Vagina (tissue), 2 donors: ENCODE measurements around the gene SRRM1. TPM values are rescaled to one million over a fixed set of nuclear protein-coding genes. Genes with fewer than 3 reads are reported as not detected.
"Not testable (repeated sequence)": the region's sequence is repeated elsewhere in the genome, so short reads cannot be mapped to it uniquely, and the experiment has no call there.

Experiments used
- DNase-seq, 2 donors: peaks; one replicate each; pipeline ENCODE4 v3.0.0-alpha.2; 2017; ENCODE audit errors: extremely low spot score in 2 of 2
- H3K27ac ChIP-seq: fragments of 200-600 bp; sonication (generic); one replicate; pipeline ENCODE4 v1.5.1; 2019
- H3K27me3 ChIP-seq: fragments of 200-600 bp; sonication (generic); one replicate; pipeline ENCODE4 v1.5.1; 2019
- H3K36me3 ChIP-seq, 2 donors: fragments of 200-600 bp; sonication (generic); one replicate each; pipeline ENCODE4 v1.5.1; 2017 to 2019
- H3K4me1 ChIP-seq: fragments of 200-600 bp; sonication (generic); one replicate; pipeline ENCODE4 v1.5.1; 2019
- H3K4me3 ChIP-seq, 2 donors: fragments of 200-600 bp; sonication (generic); 1 replicate in 1 of 2; 2 replicates in 1 of 2; pipeline ENCODE4 v1.5.1; 2016 to 2019
- H3K9me3 ChIP-seq: fragments of 200-600 bp; sonication (generic); one replicate; pipeline ENCODE4 v1.5.1; 2019
- POLR2A ChIP-seq, 2 donors: fragments of 450-650 bp; IDR thresholded peaks; one replicate each; pipeline ENCODE4 v1.6.1; 2017; ENCODE audit warnings: antibody characterized with exemption in 2 of 2, mild to moderate bottlenecking in 2 of 2, moderate library complexity in 2 of 2
- POLR2AphosphoS5 ChIP-seq, 2 donors: sonication (generic); formaldehyde crosslinking; IDR thresholded peaks; one replicate each; pipeline ENCODE4 v1.9.0; 2017; ENCODE audit warnings: antibody characterized with exemption in 2 of 2, mild to moderate bottlenecking in 2 of 2, low read depth in 1 of 2; ENCODE audit not compliant: insufficient read depth in 1 of 2
- intact Hi-C: fragments of 100-400 bp; cut with DNase I; formaldehyde crosslinking; loops from one replicate; pipeline ENCODE4 v1.15.1; 2023
- total RNA-seq: library from RNA; depleted of rRNA; stranded (reverse); fragments of >200 nt; gene quantifications from one replicate; pipeline ENCODE4 v1.2.3, GENCODE V29; 2016
- TF ChIP-seq, protein P1 (sequence below), 3 experiments: fragments of 450-650 bp in 2 of 3; fragments of 200-600 bp in 1 of 3; sonication (generic) in 1 of 3; IDR thresholded peaks; one replicate each; pipeline ENCODE4 v1.5.1; 2017 to 2019; ENCODE audit warnings: antibody characterized with exemption in 3 of 3, mild to moderate bottlenecking in 2 of 3, moderate library complexity in 2 of 3

Gene SRRM1
- total RNA-seq, 1 donor from 2014 or later = 93.1 TPM

DNA sequence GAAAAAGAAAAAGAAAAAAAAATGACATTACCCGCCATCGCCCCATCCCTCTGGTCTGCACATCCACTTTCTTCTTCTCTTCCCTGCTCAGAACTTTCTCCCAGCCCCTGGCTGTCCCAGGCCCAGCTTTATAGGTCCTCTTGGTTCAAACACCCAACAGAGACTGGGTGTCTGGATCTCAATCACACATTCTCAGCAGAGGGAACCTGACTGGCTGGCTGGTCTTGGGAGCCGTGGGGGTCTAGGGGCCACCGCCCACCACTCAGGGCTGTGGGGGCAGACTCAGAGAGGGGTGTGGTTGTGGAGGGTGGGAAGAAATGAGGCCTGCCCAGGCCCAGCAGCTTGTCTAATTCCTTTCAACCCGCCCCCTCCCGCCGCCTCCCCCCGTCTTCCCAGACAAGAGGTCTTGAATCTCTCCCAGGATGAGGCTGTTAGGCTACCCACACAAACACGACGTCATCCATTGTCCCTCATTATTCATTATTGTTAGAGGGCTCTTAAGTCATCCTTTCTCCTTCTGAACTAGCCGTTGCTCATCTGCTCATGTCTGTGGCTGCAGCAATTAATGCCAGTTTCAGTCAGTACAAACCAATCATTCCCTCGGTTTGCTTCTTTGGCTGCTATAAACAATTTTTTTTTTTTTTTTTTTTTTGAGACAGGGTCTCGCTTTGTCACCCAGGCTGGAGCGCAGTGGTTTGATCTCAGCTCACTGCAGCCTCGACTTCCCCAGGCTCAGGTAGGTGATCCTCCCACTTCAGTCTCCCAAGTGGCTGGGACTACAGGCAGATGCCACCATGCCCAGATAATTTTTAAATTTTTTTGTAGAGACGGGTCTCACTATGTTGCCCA lies 61.5 kb downstream of the SRRM1 start:
- Histone ChIP-seq H3K27ac (peak overlapping the region; percentile 34), H3K9me3 (no peaks in the 10 kb centered on the region), H3K36me3 (no peaks in the 10 kb centered on the region), H3K27me3 (no peaks in the 10 kb centered on the region), H3K4me1 (no peaks in the 10 kb centered on the region), H3K4me3 (no peak overlapping the region)
- no peak for TF ChIP-seq POLR2AphosphoS5 (IDR thresholded peaks at IDR 0.05; ENCODE audit: insufficient read depth in 1 of 2, low read depth in 1 of 2)
- DNase-seq = no peak
- intact Hi-C loops = no loop called here

DNA sequence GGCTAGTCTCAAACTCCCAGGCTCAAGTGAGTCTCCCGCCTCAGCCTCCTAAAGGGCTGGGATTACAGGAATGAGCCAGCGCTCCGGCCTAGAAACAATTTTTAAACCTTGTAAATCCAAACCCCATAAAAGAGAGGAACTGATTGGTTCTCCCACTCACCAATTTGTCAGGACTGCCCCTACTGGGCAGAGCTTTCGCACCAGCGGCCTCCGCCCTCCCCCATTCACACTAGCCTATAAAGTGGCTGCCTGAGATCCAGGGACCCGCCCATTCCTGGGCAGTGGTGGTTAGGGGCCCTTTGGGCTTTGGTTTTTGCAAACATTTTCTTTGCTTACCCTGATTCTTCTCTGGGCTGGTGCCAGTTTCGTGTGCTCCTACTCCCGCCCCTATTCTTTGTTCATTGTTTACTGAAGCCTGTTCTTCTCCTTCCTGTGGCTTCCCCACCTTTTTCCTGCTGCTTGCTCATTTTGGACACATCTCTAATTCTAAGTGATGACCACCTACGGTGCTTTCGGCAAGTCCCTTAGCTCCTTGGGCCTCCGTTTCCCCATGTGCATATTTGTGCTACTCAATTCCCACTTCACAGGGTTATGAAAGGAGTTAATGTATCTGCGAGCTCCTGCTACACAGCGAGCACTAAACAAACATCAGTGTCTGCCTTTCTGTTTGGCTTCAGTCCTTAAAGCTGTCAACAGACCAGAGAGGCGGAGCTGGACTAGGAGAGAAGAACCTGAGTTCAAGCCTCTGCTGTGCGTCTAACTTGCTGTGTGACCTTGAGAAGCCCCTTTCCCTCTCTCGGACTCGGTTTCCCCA lies 62.4 kb downstream of the SRRM1 start:
- Histone ChIP-seq H3K36me3 (no peaks in the 10 kb centered on the region), H3K4me1 (no peaks in the 10 kb centered on the region), H3K9me3 (no peaks in the 10 kb centered on the region), H3K27ac (peak overlapping the region; percentile 34), H3K4me3 (peak overlapping the region in 1 of 2 donors; percentile 2), H3K27me3 (no peaks in the 10 kb centered on the region)
- intact Hi-C loops = no loop called here
- DNase-seq = no peak
- TF ChIP-seq POLR2AphosphoS5 (IDR thresholded peaks at IDR 0.05; ENCODE audit: insufficient read depth in 1 of 2, low read depth in 1 of 2) (peak; percentile 34 to 79), POLR2A (IDR thresholded peaks at IDR 0.05) (no peak)
- TF ChIP-seq, protein P1, sequence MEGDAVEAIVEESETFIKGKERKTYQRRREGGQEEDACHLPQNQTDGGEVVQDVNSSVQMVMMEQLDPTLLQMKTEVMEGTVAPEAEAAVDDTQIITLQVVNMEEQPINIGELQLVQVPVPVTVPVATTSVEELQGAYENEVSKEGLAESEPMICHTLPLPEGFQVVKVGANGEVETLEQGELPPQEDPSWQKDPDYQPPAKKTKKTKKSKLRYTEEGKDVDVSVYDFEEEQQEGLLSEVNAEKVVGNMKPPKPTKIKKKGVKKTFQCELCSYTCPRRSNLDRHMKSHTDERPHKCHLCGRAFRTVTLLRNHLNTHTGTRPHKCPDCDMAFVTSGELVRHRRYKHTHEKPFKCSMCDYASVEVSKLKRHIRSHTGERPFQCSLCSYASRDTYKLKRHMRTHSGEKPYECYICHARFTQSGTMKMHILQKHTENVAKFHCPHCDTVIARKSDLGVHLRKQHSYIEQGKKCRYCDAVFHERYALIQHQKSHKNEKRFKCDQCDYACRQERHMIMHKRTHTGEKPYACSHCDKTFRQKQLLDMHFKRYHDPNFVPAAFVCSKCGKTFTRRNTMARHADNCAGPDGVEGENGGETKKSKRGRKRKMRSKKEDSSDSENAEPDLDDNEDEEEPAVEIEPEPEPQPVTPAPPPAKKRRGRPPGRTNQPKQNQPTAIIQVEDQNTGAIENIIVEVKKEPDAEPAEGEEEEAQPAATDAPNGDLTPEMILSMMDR (IDR thresholded peaks at IDR 0.05) = no peak

DNA sequence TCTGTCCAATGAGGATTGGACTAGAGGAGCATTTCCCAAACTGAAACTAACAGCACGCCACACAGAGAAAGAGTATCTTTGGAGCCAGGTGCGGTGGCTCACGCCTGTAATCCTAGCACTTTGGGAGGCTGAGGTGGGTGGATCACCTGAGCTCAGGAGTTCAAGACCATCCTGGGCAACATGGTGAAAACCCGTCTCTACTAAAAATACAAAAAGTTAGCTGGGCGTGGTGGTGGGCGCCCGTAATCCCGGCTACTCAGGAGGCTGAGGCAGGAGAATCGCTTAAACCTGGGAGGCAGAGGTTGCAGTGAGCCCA lies 62.9 kb downstream of the SRRM1 start:
- intact Hi-C loops, H3K4me3 ChIP-seq, H3K4me1 ChIP-seq, DNase-seq, H3K27me3 ChIP-seq, H3K36me3 ChIP-seq, H3K9me3 ChIP-seq: not testable (repeated sequence)
- H3K27ac ChIP-seq = peak overlapping the region; percentile 9

DNA sequence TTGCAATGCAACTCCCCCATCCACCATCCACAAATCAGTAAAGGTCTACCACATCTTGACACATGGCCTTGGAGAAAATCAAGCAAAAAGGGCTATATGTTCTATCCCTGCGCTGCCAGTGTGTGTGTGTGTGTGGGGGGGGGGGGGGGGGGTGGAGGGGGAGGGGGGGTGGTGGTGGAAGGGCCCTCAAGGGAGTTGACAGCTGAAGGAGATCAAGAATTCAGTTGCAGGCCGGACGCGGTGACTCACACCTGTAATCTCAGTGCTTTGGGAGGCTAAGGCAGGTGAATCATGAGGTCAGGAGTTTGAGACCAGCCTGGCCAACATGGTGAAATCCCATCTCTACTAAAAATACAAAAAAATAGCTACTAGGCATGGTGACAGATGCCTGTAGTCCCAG lies 64.6 kb downstream of the SRRM1 start:
- H3K27ac ChIP-seq = no peak overlapping the region
- intact Hi-C loops = no loop called here

DNA sequence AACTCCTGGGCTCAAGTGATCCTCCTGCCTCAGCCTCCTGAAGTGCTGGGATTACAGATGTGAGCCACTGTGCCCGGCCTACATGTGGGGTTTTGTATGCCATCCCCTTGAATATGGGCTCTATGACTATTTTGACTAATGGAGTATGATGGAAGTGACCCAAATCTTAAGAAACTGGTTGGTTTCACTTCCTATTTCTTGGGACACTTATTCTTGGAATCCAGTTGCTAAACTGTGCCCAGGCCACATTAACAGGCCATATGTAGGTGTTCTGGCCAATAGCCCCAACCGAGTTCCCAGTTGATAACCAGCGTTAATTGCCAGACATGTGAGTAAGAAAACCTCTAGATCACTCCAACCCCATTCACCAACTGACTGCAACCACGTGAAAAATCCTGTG lies 65.8 kb downstream of the SRRM1 start:
- H3K36me3 ChIP-seq = no peaks in the 10 kb centered on the region
- H3K27ac ChIP-seq = no peak overlapping the region
- no peaks in the 10 kb centered on the region for H3K4me1 ChIP-seq
- no peak for DNase-seq
- intact Hi-C loops = no loop called here
- H3K27me3 ChIP-seq = no peaks in the 10 kb centered on the region
- H3K9me3 ChIP-seq = no peaks in the 10 kb centered on the region
- TF ChIP-seq POLR2A (IDR thresholded peaks at IDR 0.05) (no peak), POLR2AphosphoS5 (IDR thresholded peaks at IDR 0.05; ENCODE audit: insufficient read depth in 1 of 2, low read depth in 1 of 2) (no peak)
- TF ChIP-seq, protein P1 (IDR thresholded peaks at IDR 0.05) = no peak
- H3K4me3 ChIP-seq = no peak overlapping the region

More for the DNA sequence above, 64.6 kb downstream of the SRRM1 start:
- TF ChIP-seq POLR2A (IDR thresholded peaks at IDR 0.05) (no peak), POLR2AphosphoS5 (IDR thresholded peaks at IDR 0.05; ENCODE audit: insufficient read depth in 1 of 2, low read depth in 1 of 2) (no peak)
- TF ChIP-seq, protein P1 (IDR thresholded peaks at IDR 0.05) = no peak
- Histone ChIP-seq H3K9me3 (no peaks in the 10 kb centered on the region), H3K36me3 (no peaks in the 10 kb centered on the region), H3K4me3 (no peak overlapping the region), H3K27me3 (no peaks in the 10 kb centered on the region), H3K4me1 (no peaks in the 10 kb centered on the region)
- no peak for DNase-seq
